AG04450 (cell line): ENCODE results near the gene AJM1. TPM values are rescaled to one million over a fixed set of nuclear protein-coding genes. Genes with fewer than 3 reads are reported as not detected.
"Not testable (repeated sequence)": the region's sequence is repeated elsewhere in the genome, so short reads cannot be mapped to it uniquely, and the experiment has no call there.

Source experiments
- CTCF ChIA-PET: fragments of 300-600, 350-600 bp; formaldehyde crosslinking; extraction: SDS; loops from one replicate; lab custom pipeline; 2022; ENCODE audit warnings: antibody characterized with exemption, inconsistent platforms; lab: Charles Lee
- POLR2A ChIA-PET: fragments of 350-600 bp; formaldehyde crosslinking; extraction: SDS; loops from one replicate; lab custom pipeline; 2021; ENCODE audit warnings: antibody characterized with exemption, inconsistent platforms; lab: Yijun Ruan, JAX
- DNase-seq: peaks from one replicate; pipeline ENCODE4 v3.0.0-alpha.2; 2011; ENCODE audit warnings: low read depth, low spot score
- H3K27ac ChIP-seq: one replicate; pipeline ENCODE4 v1.5.1; 2012; ENCODE audit warnings: low read depth, low read length, control low read depth
- H3K27me3 ChIP-seq: one replicate; pipeline ENCODE4 v1.6.0; 2012; ENCODE audit warnings: low read length; ENCODE audit not compliant: control insufficient read depth, insufficient read depth
- H3K4me3 ChIP-seq: 2 replicates; pipeline ENCODE4 v1.5.1; 2011; ENCODE audit warnings: mild to moderate bottlenecking, low read depth, low read length, control low read depth
- H3K9me3 ChIP-seq: 2 replicates; pipeline ENCODE4 v1.5.1; 2012; ENCODE audit warnings: low read length; ENCODE audit not compliant: control insufficient read depth, insufficient read depth
- CTCF ChIP-seq: IDR thresholded peaks from 2 replicates; pipeline ENCODE4 v1.5.1; 2011; ENCODE audit warnings: low read depth, low read length, control low read depth, inconsistent platforms
- polyA plus RNA-seq: library from polyadenylated mRNA; depleted of rRNA; stranded (reverse); fragments of >200 nt; gene quantifications from 2 replicates; pipeline ENCODE4 v1.2.3, GENCODE V29; 2011

AJM1 gene
- polyA plus RNA-seq, 1 experiment = 0.26 TPM

DNA sequence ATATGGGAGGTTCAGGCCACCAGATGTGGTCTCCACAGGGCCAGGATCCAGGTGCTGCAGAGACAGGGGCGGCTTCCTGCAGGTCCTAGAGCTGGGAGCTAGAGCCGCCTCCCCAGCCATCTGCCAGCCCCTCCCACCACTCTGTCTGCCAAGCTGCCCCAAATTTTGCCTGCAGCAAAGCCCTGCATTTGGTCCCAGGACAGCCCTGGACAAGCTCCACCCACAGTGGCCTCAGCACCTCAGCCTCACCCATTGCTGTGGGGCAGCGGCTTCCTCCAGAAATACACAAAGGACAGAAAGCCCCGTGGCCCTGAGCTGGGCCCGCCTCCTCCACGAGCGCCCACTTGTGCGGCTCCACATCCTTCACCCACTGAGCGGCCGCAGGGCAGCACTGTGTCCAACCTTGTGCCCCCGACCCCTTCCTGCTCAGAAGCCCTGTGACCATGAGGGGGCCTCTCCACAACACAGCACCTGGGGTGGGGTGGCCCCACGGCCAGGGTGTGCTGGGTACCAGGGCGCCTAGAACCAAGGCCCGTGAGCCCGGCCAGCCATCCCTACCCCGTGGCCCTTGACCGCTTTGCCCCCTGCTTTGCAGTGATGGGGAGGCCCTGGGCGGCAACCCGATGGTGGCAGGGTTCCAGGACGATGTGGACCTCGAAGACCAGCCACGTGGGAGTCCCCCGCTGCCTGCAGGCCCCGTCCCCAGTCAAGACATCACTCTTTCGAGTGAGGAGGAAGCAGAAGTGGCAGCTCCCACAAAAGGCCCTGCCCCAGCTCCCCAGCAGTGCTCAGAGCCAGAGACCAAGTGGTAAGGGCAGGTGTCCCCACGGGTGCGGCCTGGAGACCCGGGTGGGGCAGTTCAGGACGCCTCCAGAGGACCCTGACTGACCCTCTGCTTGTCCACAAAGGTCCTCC, 3.7 kb upstream of the AJM1 start:
- CTCF ChIA-PET = no interaction called here
- Histone ChIP-seq H3K4me3 (no peak overlapping the region), H3K27ac (no peak overlapping the region), H3K9me3 (no peaks in the 10 kb centered on the region; the same call in 1 of the 2 replicates), H3K27me3 (no peaks in the 10 kb centered on the region)
- no peak for TF ChIP-seq CTCF
- POLR2A ChIA-PET = no interaction called here
- no peak for DNase-seq

- H3K27ac ChIP-seq = no peak overlapping the region
- no peaks in the 10 kb centered on the region; the same call in 1 of the 2 replicates for H3K9me3 ChIP-seq
- no peak for DNase-seq
- ChIA-PET POLR2A (interaction anchor here (0.6 kb wide), 1 partner anchor 9 kb away, joined by 3 read pairs; no protein-coding TSS in a partner anchor), CTCF (no interaction called here)
- peaks cover 6% of the 10 kb centered on the region for H3K27me3 ChIP-seq
- no peak for TF ChIP-seq CTCF
- H3K4me3 ChIP-seq = no peak overlapping the region
Measured at GRCh38 chr9:136839229-136840139, 2.8 kb upstream of the AJM1 start.

GRCh38 chr9:136840140-136840876, 2.0 kb upstream of the AJM1 start:
- no peak overlapping the region for H3K27ac ChIP-seq
- H3K4me3 ChIP-seq = no peak overlapping the region
- no peak for TF ChIP-seq CTCF
- ChIA-PET POLR2A (interaction anchor here (0.6 kb wide), 1 partner anchor 8 kb away, joined by 3 read pairs; no protein-coding TSS in a partner anchor), CTCF (interaction anchor here (0.6 to 0.7 kb wide), 3 partner anchors 28 to 170 kb away, joined by 3 to 4 read pairs (median 4); no protein-coding TSS in a partner anchor)
- no peak for DNase-seq
- H3K9me3 ChIP-seq = peaks cover 4% of the 10 kb centered on the region
- peaks cover 9% of the 10 kb centered on the region for H3K27me3 ChIP-seq

DNA sequence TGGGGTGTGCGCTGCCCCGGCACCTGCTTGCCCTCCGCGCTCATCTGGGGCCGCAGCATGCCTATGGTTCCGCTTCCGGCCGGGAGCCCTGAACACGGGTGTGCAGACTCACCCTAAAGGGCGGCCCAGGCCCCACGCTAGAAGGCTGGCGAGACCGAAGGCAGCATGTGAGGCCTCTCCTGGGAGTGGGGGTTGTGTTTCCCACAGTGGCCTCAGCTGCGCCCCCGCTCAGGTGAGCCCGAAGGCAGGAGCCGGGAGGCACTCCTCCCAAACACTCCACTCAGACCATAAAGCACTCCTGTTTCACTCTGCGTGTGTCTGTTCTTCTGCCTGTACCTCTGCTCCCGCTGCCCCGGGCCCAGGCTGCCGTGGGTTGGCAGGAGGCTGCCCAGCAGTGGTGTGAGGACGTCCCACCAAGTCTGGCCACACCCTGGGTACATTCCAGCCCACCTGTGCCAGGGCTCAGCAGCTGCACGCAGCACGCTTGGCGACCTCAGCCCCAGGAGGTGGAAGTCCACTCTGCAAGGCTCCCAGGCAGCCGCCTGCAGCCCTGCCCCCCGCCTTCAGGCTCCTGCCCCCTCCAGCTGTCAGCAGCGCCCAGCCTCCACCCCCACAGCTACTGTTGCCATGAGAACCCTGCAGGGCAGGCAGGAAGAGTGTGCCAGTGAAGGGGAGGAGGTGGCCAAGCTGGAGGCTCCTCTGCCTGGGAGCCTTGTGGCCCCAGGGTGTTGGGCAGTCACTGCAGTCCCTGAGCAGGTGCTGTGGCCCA, 1.2 kb upstream of the AJM1 start:
- ChIA-PET POLR2A (no interaction called here), CTCF (interaction anchor here (0.6 to 2.0 kb wide), 7 partner anchors 9 to 169 kb away, joined by 3 to 6 read pairs (median 4); no protein-coding TSS in a partner anchor)
- TF ChIP-seq CTCF = no peak
- DNase-seq = peak; percentile 38
- Histone ChIP-seq H3K4me3 (no peak overlapping the region), H3K27ac (peak overlapping the region; percentile 31), H3K9me3 (peaks cover 6% of the 10 kb centered on the region), H3K27me3 (peaks cover 13% of the 10 kb centered on the region)

DNA sequence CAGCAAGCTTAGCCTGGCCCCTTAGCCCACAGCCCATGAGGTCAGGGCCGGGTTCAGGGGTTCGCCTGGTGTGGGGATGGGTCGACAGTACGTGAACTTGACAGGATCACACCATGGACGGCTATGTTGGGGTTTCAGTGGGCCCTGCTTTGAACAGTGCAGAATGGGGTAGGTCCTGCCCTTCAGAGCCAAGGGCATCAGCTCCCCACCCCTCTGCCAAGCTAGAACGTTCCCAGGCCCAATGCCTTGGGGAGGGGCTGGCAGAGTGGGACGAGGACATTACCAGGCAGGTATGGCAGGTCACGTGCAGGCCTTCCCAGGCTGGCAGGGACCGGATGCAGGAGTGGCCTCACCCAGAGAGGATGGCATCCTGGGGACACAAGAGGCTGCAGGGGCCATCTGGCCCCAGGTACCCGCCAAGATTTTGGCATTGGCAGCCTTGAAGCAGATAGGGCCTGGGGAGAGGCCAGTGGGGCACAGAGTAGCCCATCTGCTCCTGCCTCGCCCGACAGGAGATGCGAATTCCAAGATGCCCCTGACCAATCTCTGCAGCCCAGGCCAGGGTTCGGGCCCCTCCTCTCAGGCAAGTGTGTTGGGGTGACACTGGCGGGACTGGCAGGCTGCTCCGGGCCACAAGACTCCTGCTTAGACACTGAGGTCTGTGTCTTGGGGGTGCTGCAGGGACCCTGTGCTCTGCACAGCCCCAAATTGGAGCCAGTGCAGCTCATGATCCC, 465 bp upstream of the AJM1 start:
- not testable (repeated sequence) for DNase-seq, H3K4me3 ChIP-seq, H3K9me3 ChIP-seq
- POLR2A ChIA-PET = interaction anchor here (0.6 to 1.3 kb wide), 4 partner anchors 10 to 143 kb away, joined by 3 to 4 read pairs (median 3); no protein-coding TSS in a partner anchor
- H3K27me3 ChIP-seq = peaks cover 18% of the 10 kb centered on the region
- CTCF ChIA-PET = interaction anchor here (0.9 to 2.0 kb wide), 14 partner anchors 10 to 194 kb away, joined by 3 to 10 read pairs (median 4); no protein-coding TSS in a partner anchor
- peak overlapping the region; percentile 31 for H3K27ac ChIP-seq
